Endodermal cell (in vitro differentiated cells): ENCODE results near the gene LMO3. TPM values are rescaled to one million over a fixed set of nuclear protein-coding genes. Genes with fewer than 3 reads are reported as not detected.

Source experiments
- DNase-seq: peaks from one replicate; pipeline ENCODE4 v3.0.0-alpha.2; 2017
- H3K27ac ChIP-seq: 2 replicates; pipeline ENCODE4 v1.5.1; 2013; ENCODE audit warnings: mild to moderate bottlenecking, low read depth, low read length, moderate library complexity
- H3K27me3 ChIP-seq: 2 replicates; pipeline ENCODE4 v1.6.1; 2013; ENCODE audit warnings: mild to moderate bottlenecking, low read length, moderate library complexity; ENCODE audit not compliant: insufficient read depth, control insufficient read depth, poor library complexity, severe bottlenecking
- H3K36me3 ChIP-seq: 2 replicates; pipeline ENCODE4 v1.7.0; 2013; ENCODE audit warnings: mild to moderate bottlenecking, low read length, moderate library complexity; ENCODE audit not compliant: control insufficient read depth, insufficient read depth
- H3K4me1 ChIP-seq: one replicate; pipeline ENCODE4 v1.7.0; 2013; ENCODE audit warnings: low read length; ENCODE audit not compliant: control insufficient read depth, insufficient read depth
- H3K4me3 ChIP-seq: 2 replicates; pipeline ENCODE4 v1.5.1; 2013; ENCODE audit warnings: mild to moderate bottlenecking, low read length, moderate library complexity
- H3K9ac ChIP-seq: 2 replicates; pipeline ENCODE4 v1.6.1; 2013; ENCODE audit warnings: mild to moderate bottlenecking, low read length, moderate library complexity; ENCODE audit not compliant: poor library complexity, severe bottlenecking; ENCODE audit errors: extremely low read depth
- H3K9me3 ChIP-seq: 2 replicates; pipeline ENCODE4 v1.6.1; 2013; ENCODE audit warnings: mild to moderate bottlenecking, low read length, moderate library complexity; ENCODE audit not compliant: control insufficient read depth
- H3K27ac Mint-ChIP-seq: 2 replicates; pipeline ENCODE4 v1.8.0; 2020; ENCODE audit warnings: mixed read lengths
- H3K27me3 Mint-ChIP-seq: 2 replicates; pipeline ENCODE4 v1.8.0; 2021; ENCODE audit warnings: mild to moderate bottlenecking, mixed read lengths; ENCODE audit not compliant: insufficient read depth
- H3K36me3 Mint-ChIP-seq: 2 replicates; pipeline ENCODE4 v1.8.0; 2020; ENCODE audit warnings: low read depth, mixed read lengths
- H3K4me1 Mint-ChIP-seq: 2 replicates; pipeline ENCODE4 v1.8.0; 2020; ENCODE audit warnings: mixed read lengths
- H3K4me3 Mint-ChIP-seq: 2 replicates; pipeline ENCODE4 v1.8.0; 2020; ENCODE audit warnings: mild to moderate bottlenecking, moderate library complexity, mixed read lengths
- H3K9me3 Mint-ChIP-seq: 2 replicates; pipeline ENCODE4 v1.8.0; 2020; ENCODE audit warnings: mild to moderate bottlenecking, mixed read lengths
- WGBS, 2 experiments: methylation state at CpG; one replicate each; pipeline versions ENCODE4 v1.1.5 to v1.1.7; 2013; ENCODE audit warnings: missing lambda C conversion rate in 2 of 2, mixed read lengths in 1 of 2; ENCODE audit not compliant: insufficient coverage in 1 of 2, insufficient read length in 1 of 2; 5-methylcytosine and 5-hydroxymethylcytosine counted together
- total RNA-seq, 2 donors: library from RNA; stranded (reverse); fragmentation: NEBNext Ultra II Directional in 1 of 2; extraction: Animal tissue kit (Norgen Biotek cat#: 25700) in 1 of 2; gene quantifications; 2 replicates in 1 of 2; 3 replicates in 1 of 2; pipeline ENCODE4 v1.2.1, GENCODE V29; 2021
- TF ChIP-seq, protein P1 (sequence below): fragments of 200-600 bp; sonication (generic); conservative IDR thresholded peaks from 2 replicates; pipeline ENCODE4 v1.5.0; 2021; ENCODE audit warnings: antibody characterized with exemption, mild to moderate bottlenecking

LMO3 gene
- total RNA-seq, 2 donors from 2014 or later, result 0.77 to 3.2 TPM

GRCh38 chr12:16504200-16504599, 101.8 kb downstream of the LMO3 start:
- TF ChIP-seq, protein P1, sequence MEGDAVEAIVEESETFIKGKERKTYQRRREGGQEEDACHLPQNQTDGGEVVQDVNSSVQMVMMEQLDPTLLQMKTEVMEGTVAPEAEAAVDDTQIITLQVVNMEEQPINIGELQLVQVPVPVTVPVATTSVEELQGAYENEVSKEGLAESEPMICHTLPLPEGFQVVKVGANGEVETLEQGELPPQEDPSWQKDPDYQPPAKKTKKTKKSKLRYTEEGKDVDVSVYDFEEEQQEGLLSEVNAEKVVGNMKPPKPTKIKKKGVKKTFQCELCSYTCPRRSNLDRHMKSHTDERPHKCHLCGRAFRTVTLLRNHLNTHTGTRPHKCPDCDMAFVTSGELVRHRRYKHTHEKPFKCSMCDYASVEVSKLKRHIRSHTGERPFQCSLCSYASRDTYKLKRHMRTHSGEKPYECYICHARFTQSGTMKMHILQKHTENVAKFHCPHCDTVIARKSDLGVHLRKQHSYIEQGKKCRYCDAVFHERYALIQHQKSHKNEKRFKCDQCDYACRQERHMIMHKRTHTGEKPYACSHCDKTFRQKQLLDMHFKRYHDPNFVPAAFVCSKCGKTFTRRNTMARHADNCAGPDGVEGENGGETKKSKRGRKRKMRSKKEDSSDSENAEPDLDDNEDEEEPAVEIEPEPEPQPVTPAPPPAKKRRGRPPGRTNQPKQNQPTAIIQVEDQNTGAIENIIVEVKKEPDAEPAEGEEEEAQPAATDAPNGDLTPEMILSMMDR, result no peak
- Mint-ChIP-seq H3K36me3 (no peaks in the 10 kb centered on the region), H3K4me3 (no peak overlapping the region), H3K4me1 (peaks cover 3% of the 10 kb centered on the region), H3K27ac (no peak overlapping the region), H3K27me3 (no peaks in the 10 kb centered on the region), H3K9me3 (no peaks in the 10 kb centered on the region)
- Histone ChIP-seq H3K36me3 (no peaks in the 10 kb centered on the region), H3K27me3 (no peaks in the 10 kb centered on the region), H3K9ac (no peak overlapping the region), H3K9me3 (no peaks in the 10 kb centered on the region), H3K27ac (no peak overlapping the region), H3K4me3 (no peak overlapping the region), H3K4me1 (no peaks in the 10 kb centered on the region)
- WGBS, 2 experiments, result 100% methylated on average over 1 of the region's 1 CpG; no CpG with 5 or more reads in 1 of the 2 experiments
- no peak for DNase-seq

DNA sequence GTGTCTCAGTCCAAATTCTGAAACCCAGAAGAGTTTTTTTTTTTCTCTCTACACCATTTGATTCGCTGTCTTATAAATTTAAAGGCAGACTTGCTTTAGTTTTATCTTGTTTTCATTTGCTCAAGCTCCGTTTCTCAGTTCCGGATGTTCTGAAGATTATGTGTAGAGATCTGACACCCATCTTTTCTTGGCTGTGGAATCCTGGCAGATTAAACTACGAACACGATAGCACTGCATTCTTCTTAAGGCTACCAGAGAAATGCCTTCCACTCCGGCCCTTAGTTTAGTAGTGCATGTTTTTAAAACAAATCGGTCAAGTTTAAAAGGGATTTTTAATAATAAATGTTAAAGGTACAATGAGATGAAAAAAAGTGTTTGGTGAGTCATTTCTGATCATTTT, 106.4 kb downstream of the LMO3 start:
- H3K27me3 Mint-ChIP-seq, result no peaks in the 10 kb centered on the region
- no peak overlapping the region for H3K27ac Mint-ChIP-seq
- H3K9me3 Mint-ChIP-seq, result no peaks in the 10 kb centered on the region

More for the DNA sequence above, 106.4 kb downstream of the LMO3 start:
- no peak overlapping the region for H3K4me3 ChIP-seq
- H3K9me3 ChIP-seq, result no peaks in the 10 kb centered on the region
- TF ChIP-seq, protein P1, result no peak
- Mint-ChIP-seq H3K36me3 (no peaks in the 10 kb centered on the region), H3K4me1 (peaks cover 3% of the 10 kb centered on the region), H3K4me3 (no peak overlapping the region)
- no peak overlapping the region for H3K9ac ChIP-seq
- H3K27me3 ChIP-seq, result no peaks in the 10 kb centered on the region
- H3K4me1 ChIP-seq, result no peaks in the 10 kb centered on the region
- DNase-seq, result no peak
- H3K27ac ChIP-seq, result no peak overlapping the region
- 91 to 93% methylated on average over 7 of the region's 7 CpGs for WGBS, 2 experiments
- H3K36me3 ChIP-seq, result no peaks in the 10 kb centered on the region
